Measurements from ENCODE around the gene IQGAP1.
A peak's percentile ranks its signal among the peaks of the same experiment; 100 is the strongest.
"Not testable (repeated sequence)": the region's sequence is repeated elsewhere in the genome, so short reads cannot be mapped to it uniquely, and the experiment has no call there.

The IQGAP1 gene

DNA sequence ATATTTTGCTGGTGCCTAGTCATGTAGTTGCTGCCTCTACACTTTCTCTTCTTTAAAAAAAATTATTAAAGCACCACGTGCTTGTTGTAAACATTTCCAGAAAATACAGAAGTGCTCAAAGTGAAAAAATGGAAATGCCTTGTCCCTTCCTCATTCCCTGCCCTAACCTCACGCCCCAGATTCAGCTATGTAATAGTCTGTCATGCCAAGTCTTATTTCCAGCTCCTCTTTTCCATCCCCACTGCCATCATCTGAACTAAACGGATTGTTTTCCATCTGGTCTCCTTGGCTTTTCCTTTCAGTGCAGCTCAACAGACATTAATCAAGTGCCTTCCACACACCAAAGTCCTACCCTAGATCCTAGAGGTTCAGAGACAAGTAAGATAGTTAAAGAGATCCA lies 20.5 kb upstream of the IQGAP1 start:
- DNase-seq, result no peak

DNA sequence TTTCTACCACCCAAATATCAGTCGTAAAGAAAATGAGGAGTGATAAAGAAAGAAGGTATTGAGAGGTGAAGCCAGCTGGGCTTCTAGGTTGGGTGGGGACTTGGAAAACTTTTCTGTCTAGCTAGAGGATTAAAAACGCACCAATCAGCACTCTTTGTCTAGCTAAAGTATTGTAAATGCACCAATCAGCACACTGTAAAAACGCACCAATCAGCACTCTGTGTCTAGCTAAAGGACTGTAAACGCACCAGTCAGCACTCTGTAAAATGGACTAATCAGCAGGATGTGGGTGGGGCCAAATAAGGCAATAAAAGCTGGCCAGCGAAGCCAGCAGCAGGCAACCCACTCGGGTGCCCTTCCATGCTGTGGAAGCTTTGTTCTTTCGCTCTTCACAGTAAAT lies 13.0 kb upstream of the IQGAP1 start:
- no peak for DNase-seq

DNA sequence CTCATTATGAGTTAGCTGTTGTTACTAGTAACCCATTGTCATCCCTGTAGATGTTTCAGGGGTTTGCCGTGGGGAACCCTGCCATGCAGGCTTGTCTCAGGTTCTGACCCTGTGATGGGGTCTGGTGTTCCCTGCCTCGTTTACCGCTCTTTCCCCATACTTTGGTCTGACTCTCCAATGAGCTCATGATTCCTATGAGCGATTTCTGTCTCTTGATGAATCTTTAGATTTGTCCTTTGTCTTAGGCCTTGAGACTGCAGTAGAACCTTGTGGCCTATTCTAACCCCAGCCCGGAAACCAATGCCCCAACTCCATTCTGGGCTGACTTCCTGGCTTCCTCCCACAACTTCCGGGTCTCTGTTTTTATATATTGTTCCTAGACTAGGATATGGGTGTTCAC lies 11.3 kb upstream of the IQGAP1 start:
- no peak for DNase-seq

DNA sequence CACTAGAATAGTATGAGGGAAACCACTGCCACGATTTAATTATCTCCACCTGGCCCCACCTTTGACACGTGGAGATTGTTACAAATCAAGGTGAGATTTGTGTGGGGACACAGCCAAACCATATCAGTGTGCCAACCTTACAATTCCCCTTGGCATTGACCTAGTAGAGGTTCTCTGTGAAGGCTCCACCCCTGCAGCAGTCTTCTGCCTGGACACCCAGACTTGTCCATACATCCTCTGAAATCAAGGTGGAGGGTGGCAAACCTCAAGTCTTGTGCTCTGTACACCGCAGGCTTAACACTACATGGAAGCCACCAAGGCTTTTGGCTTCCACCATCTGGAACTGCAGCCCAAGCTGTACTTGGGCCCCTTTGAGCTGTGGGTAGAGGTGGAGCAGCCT lies 8.8 kb upstream of the IQGAP1 start:
- no peak for DNase-seq

DNA sequence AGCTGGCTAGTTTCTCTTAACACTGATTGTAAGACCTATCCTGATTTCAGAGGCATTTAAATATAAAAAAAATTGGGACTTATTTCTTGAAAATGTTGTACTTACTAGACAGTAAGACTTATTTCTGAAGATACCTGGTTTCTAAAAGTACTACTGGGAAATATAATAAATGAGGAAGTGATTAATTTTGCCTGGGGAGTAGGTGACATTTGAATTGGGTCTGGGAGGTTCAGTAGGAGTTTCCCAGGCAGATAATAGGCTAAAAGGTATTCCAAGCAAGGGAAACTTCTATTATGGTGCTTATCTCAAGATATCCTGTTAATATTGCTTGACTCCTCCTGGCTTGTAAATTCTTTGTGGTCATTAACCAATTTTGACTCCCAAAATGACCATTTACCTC lies 6.5 kb upstream of the IQGAP1 start:
- DNase-seq, result no peak

DNA sequence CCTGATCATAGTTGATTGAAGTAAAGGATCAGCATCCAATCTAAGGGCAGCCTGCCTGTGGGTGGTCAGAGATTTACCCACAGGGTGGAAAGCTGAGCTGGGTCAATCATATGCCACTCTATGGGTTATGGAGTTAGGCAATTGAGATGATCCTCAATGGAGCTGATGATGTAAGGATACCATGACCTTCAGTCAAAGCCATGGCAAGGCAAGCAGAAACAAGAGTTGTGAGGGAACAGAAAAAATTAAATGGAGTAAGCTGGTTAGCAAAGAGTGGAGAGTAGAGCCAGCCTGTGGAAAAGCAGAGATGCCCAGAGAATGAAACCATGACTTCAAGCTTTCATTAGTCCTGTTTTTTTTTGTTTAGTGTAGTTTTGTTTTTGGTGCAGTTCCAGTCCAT lies 5.7 kb upstream of the IQGAP1 start:
- DNase-seq, result no peak

DNA sequence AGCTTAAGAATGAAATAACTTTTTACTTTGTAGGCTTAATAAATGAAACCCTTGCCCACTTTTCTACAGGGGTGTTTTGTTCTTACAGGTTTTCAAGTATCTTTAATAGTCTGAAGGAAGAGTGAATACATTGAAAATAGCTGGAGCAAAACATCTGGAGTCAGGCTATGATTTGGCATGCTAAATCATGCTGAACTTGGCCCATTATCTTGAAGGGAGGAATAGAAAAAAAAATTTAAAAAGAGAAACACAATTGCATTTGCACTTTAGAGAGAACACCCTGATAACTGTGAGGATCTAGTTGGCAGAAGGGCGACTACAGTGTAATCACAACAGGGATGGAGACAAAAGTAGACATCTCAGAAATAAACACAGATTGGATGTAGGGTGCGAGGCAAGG lies 1.8 kb upstream of the IQGAP1 start:
- no peak for DNase-seq

DNA sequence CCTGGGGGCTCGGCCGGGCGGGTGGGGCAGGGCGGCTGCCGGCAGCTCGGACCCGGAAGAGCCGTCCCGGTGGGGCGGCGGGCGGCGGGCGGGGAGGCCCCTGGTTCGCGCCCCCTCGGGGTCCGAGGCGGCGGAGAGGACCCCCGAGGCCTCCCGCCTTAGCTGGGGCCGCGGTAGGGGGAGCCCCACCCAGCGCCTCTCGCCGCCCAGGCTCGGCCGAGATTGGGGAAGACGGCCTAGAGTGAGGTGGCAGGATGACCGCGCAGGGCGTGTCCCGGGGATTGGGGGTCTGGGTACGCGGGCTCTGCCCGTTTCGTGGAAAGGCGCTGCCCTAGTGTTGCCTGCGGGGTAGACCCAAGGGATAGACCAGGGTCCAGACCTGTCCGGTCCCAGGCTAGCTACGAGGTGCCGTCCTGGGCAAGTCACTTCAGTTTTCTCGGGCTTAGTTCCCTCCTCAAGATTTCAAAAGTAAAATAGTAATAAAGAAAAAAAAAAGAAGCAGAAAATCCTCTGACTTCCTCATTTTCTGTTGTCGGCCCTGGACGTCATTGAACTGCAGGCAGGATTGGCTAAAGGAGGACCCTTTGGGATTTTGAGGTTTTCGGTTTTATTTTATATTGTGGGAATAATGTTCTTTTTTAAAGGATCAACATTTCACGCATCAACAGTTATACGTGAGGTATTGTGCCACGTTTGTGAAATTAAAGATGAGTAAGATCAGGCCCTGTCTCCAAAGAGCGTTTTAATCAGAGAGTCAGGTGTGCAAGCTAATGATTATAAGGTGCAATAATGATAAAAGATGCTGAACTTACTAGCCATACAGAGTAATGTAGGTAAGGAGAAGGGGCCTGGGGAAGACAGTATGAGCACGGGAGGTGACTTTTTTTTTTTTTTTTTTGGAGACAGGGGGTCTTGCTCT lies 679 bp downstream of the IQGAP1 start:
- DNase-seq, result no peak

DNA sequence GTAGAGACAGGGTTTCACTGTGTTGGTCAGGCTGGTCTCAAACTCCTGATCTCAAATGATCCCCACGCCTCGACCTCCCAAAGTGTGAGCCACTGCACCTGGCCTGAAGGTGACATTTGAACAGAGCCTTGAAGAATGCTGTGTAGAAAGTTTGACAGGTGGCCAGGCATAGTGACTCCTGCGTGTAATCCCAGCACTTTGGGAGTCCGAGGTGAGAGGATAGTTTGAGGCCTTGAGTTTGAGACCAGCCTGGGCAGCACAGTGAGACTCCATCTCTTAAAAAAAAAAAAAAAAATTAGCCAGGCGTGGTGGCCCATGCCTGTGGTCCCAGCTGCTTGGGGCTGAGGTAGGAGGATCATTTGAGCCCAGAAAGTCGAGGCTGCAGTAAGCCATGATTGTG lies 1.5 kb downstream of the IQGAP1 start:
- DNase-seq, result no peak

DNA sequence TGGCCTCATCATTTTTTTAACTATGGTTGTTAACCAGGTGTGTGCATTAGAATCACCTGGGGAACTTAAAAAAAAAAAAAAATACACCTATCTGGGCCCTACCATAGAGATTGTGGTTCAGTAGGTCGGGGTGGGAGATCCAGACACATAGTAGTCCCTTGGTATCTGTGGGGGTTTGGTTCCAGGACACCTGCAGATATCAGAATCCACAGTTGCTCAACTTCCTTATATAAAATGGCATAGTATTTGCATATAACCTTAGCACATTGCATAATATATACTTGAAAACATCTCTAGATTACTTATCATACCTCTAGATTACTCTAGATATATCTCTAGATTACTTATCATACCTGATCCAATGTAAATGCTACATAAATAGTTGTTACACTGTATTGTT lies 5.0 kb downstream of the IQGAP1 start:
- DNase-seq, result no peak

DNA sequence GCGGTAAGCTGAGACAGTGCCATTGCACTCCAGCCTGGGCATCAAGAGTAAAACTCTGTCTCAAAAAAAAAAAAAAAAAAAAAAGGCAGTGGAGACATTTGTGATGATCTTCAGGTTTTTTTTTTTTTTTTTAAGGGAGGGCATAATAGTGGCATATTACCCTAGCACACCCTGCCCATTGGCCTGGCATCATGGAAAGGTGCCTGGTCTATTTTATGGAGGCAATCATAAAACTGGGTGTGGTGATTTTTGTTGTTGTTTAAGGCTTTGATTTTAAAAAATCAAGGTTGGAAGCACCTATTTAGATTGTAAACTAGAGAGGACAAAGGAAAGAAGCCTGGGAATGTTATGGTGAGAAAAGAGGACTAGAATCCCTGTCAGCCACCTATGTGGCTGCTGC lies 6.0 kb downstream of the IQGAP1 start:
- DNase-seq, result no peak

DNA sequence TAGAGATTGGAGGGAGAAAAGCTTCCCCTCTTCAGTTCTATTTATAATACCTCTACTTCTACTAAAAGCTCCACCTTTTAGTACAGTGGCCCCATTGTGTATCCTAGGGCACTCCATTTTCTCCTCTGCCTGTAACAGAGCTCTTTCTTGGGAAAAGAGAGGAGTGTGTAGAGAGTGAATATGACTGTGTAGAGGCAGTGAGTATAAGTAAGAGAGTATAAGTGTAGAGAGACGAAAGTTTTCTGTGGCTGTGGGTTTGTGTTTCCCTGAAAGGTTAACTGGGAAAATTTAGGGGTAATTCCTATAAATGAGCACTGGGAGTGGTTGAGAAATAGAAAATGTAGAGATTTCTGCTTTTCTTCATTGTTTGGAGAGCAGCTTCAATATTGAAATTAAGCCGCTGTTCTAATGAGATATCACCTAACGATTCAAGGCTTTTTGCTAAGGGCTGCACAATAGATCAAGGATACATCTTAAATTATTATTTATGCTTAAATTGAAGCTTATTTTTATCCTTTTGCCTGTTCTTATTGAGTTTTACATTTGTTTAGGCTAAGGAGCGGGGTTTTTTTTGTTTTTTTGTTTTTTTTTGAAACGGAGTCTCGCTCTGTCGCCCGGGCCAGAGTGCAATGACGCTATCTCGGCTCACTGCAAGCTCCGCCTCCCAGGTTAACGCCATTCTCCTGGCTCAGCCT lies 6.9 kb downstream of the IQGAP1 start:
- DNase-seq, result no peak

DNA sequence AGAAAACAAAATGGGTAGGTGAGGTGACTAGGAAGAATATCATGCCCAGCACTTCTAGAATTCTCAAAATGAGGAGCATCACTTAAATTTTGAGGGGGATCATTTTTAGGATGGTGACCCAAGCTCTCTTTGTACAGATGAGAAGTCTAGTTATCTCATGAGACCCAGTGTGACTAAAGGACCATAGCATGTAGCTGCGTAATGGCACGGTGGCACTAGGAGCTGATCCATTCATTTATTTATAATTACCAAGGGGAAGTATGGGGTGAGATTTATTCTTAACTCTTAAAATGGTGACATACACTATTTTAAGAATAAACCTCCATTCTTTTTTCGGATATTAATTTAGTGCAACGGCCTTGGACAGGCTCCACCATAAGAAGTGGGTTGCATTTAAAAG lies 8.3 kb downstream of the IQGAP1 start:
- DNase-seq, result no peak

DNA sequence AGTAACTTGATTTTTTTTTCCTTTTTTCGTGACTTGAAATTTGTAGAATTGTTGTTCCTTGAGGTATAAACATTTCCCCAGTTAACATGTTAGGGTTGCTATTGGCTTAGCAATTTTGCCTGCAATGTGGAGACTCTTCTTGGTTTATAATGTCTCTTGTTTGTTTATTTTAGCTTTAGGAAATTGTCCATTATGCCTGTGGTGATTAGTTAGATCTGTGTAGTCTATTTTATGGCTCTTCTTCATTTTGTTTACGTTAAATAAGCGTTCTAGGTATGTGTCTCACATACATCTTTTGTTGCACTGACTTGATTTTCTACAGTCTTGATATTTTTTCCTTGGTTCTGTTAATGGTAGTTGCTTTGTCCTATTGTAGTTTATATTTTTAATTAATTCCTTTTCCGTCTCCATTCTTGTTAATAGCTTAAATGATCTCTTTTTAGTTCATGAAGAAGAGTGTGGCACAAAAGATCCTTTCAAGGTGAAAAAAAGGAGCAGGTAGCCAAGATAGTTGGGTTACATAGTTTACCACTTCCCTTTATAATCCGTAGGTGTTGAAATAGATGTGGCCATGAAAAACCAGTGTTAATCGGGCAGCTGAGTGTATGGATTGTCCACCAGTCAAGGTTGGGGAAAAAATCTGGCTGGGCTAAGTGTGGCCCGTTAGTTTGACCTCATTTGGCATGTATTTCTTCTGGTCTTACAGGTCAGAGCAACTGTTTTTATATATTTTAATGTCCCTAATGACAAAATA lies 12.1 kb downstream of the IQGAP1 start:
- DNase-seq, result no peak

DNA sequence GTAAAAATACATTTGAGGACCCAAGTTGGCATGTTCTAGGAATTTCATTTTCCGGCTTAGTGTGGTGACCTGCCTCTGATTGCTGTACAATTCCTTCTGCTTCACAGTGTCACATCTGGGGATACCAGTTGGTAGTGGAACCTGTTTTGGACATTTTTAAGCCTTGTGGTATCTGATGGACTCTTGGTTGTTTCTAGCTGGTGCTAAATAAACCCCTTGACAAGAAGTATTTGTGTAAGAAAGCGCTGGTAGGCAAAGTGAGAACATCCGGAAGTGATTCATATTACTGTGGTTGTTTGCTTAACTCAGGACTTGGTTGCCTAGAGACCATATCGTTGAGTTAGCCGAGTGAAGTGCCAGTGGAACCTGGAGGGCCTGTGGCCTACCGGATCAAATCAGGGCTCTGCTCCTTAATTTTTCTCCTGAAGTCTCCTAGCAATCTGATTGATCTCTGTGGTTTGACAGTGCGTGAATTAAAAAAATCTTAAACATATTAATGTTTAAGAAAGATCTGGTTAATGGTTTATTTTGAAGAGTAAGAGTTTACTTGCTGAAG lies 12.8 kb downstream of the IQGAP1 start:
- peak; percentile 85 for DNase-seq

DNA sequence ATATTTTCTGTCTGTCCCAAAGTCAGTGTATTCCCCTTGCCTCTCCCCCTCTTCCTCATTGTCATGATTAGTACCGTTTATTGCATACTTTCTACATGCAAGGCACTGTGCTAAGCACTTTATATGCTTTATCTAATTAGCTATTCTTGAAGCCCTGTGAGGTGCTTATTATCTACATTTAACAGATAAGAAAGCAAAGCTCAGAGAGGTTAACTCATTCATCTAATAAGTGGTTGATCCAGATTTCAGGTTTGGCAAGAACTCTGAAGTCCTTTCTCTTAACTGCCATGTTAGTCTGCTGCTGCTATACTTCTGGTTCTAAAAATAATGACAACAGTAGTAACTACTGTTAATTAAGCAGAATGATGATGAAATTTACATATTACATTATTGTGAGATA lies 13.5 kb downstream of the IQGAP1 start:
- no peak for DNase-seq

DNA sequence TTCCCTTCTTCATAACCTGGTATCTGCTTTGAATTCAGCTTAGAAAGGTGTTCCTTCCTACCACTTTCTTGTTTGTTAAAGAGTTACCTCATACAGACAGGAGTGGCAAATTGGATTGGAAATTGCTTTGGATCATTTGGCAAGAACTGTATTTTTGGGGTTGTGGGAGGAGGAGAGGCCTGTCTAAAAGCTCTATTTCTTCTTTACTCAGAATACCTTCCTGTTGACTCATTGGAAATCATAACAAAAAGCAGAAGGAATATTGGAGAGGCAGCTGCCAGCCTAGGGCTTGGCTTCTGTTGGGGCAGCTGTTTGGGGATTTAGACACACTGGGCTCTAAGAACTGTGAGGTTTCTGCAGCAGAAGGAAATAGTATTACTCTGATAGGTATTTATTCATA lies 14.2 kb downstream of the IQGAP1 start:
- DNase-seq, result peak; percentile 8

DNA sequence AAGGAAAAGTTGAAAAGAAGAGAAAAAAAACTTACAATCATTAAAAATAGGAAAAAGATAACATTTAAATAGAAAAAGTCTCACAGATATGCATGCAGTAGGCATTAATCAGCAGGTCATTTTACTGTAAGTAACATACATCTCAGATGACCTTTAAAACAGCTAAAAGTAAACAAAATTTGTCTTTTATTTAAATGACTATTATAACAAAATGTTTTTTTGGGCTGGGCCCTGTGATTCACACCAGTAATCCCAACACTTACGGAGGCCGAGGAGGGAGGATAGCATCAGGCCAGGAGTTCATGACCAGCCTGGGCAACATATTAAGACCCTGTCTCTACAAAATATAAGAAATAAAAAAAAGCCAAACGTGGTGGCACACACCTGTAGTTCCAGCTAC lies 14.7 kb downstream of the IQGAP1 start:
- DNase-seq, result no peak

DNA sequence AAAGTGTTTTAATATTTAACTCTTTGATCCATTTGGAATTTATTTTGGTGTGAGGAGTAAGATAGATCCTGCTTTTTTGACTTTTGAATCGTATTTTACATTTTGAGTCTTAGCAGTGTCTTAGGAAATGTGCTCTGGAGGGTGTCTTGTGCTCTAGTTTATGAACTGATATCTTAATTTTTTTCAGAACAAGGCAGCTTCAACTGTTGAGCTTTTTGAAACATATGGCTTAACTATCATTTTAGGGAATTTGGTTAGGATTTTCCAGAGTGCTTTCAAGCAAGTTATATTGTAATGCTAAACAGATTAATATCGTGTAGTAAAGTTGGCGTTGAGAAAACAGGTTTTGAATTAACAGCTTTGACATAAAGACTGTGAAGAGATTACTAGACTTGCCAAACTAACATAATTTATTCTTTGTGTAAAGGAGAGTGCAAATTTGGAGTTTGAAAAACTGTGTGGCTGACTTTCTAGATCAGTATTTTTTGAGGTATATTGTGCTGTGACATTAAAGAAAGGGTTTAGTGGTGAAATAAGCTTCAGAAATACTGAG lies 17.1 kb downstream of the IQGAP1 start:
- DNase-seq, result no peak

DNA sequence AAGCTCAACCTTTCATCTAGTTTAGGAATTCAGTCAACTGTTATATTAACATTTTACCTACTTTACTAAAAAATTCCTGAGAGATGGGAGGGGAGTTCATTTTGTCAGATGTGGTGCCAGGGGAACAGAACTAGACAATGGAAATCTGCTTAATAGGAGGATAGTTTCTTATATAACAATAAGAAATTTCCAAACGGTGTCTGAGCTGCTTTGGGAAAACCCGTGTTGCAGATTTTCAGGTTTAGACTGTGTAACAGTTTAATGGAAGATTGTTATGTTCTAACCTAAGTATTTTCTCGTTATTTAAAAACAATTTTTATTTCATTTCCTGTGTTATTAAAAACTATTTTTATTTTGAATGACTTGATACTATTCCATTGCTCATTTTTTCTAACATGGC lies 19.3 kb downstream of the IQGAP1 start:
- DNase-seq, result no peak

DNA sequence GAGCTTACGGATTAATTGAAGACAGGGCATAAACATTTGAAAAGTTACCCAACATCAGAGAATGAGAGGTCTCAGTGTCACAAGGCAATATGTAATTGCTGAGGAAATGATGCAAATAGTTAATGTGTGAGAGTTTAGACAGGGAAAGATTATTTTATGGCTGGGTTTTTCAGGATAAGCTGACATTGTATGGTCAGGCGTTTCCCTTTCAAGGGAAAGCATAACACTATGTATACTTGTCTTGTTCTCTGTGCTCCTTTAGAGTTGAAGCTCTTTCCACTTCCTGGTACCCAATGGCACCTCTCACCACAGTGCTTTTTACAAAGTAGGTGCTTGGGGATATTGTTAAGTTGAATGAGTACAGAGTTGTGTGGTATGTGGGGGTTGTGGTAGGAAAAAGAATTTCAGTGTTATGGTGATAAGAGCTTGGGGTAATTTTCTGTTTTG lies 19.9 kb downstream of the IQGAP1 start:
- DNase-seq, result no peak

DNA sequence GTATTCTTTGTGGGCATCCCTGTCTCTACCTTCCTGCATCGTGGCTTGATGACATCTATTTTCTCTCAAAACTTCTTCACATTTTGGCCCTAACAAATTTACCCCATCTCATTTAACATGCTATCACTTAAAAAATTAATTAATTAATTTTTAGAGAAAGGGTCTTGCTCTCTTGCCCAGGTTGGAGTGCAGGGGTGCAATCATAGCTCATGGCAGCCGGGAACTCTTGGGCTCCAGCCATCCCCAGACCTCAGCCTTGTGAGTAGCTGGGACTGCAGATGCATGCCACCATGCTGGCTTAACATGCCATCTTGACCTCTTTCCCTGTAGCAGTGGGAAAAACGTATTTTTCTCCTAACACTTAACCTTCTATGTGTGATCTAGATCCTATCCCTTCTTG lies 20.6 kb downstream of the IQGAP1 start:
- DNase-seq, result no peak

DNA sequence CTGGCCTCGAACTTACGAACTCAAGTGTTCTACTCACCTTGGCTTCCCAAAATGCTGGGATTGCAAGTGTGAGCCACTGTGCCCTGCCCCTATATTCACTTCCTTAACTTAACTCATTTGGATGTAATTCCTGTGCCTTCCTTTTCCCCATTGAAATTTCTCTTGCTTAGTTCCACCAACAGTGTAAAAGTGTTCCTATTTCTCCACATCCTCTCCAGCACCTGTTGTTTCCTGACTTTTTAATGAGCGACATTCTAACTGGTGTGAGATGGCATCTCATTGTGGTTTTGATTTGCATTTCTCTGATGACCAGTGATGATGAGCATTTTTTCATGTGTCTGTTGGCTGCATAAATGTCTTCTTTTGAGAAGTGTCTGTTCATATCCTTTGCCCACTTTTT lies 21.5 kb downstream of the IQGAP1 start:
- DNase-seq, result not testable (repeated sequence)
